ENCODE results near the gene ZNF835. TPM values are rescaled to one million over a fixed set of nuclear protein-coding genes. Genes with fewer than 3 reads are reported as not detected.
"Not testable (repeated sequence)": the region's sequence is repeated elsewhere in the genome, so short reads cannot be mapped to it uniquely, and the experiment has no call there.

ZNF835 gene
- polyA plus RNA-seq, 2 of the 4 experiments (the other 2 are of a cell fraction), result not detected

DNA sequence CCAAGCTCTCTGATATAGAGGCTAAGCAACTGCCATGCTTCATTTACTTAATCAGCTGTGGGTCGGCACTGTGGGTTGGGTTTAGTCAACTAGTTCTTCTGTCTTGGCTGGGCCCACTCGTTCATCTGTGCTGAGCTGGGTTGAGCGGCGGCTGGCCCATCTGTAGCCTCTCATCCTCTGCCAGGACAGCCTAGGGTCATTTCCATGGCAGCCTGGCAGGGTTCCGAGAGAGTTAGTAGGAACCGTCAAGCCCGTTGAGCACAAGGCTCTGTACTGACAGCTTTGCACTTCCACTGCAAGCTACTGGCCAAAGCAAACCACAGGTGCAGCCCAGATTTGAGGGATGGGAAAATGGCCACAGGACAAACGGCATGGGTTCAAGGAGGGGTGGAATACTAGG, 6.6 kb upstream of the ZNF835 start:
- Histone ChIP-seq H3K9me3 (peaks cover 40% of the 10 kb centered on the region), H3K4me3 (no peak overlapping the region), H3K4me2 (no peak overlapping the region), H3K27ac (no peak overlapping the region), H3K4me1 (no peaks in the 10 kb centered on the region)
- ChIA-PET POLR2A (no interaction called here), CTCF (no interaction called here)
- DNase-seq (ENCODE audit: low read depth in 1 of 2, low spot score in 1 of 2) (no peak), ATAC-seq (no peak), FAIRE-seq (no peak)
- TF ChIP-seq CEBPB (IDR thresholded peaks at IDR 0.05) (no peak), RNF2 (IDR thresholded peaks at IDR 0.05; ENCODE audit: borderline replicate concordance, low read depth) (no peak), ZC3H11A (IDR thresholded peaks at IDR 0.05) (no peak), GATA3 (IDR thresholded peaks at IDR 0.05; ENCODE audit: borderline replicate concordance) (no peak), TFCP2L1 (CRISPR knock-in tag; IDR thresholded peaks at IDR 0.05) (no peak), EHMT2 (IDR thresholded peaks at IDR 0.05; ENCODE audit: low read depth) (no peak), HOXB5 (CRISPR knock-in tag; IDR thresholded peaks at IDR 0.05) (no peak)
- TF ChIP-seq, protein P1, sequence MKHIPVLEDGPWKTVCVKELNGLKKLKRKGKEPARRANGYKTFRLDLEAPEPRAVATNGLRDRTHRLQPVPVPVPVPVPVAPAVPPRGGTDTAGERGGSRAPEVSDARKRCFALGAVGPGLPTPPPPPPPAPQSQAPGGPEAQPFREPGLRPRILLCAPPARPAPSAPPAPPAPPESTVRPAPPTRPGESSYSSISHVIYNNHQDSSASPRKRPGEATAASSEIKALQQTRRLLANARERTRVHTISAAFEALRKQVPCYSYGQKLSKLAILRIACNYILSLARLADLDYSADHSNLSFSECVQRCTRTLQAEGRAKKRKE (CRISPR knock-in tag; IDR thresholded peaks at IDR 0.05; ENCODE audit: low read depth), result no peak
- TF ChIP-seq, protein P2, sequence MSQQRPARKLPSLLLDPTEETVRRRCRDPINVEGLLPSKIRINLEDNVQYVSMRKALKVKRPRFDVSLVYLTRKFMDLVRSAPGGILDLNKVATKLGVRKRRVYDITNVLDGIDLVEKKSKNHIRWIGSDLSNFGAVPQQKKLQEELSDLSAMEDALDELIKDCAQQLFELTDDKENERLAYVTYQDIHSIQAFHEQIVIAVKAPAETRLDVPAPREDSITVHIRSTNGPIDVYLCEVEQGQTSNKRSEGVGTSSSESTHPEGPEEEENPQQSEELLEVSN (IDR thresholded peaks at IDR 0.05; ENCODE audit: borderline replicate concordance, low read depth), result no peak
- 24% methylated on average over 8 of the region's 8 CpGs for WGBS (ENCODE audit: missing lambda C conversion rate)

DNA sequence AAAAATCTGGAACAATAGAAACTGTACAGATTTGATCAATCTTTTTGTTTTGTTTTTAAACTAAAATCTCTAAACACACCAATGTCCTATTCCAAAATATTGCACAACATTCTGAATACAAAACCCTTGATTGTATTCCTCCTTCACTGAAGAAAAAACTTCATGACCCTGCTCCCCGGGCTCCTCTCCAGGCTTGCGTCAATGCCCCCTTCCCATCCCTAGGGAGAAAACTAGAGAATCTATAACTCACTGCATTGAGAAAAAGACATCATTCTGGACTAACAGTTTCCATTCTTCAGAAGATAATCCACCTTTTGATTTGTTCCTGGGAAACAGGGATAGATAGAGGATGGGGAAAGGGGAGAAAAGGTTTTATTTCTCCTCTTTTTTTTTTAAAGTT, 1.1 kb upstream of the ZNF835 start:
- H3K27ac ChIP-seq; FAIRE-seq; POLR2A ChIA-PET; CTCF ChIA-PET; H3K4me3 ChIP-seq; DNase-seq (ENCODE audit: low read depth in 1 of 2, low spot score in 1 of 2); H3K4me1 ChIP-seq; ATAC-seq; H3K4me2 ChIP-seq: not testable (repeated sequence)
- H3K9me3 ChIP-seq, result peaks cover 57% of the 10 kb centered on the region
- WGBS (ENCODE audit: missing lambda C conversion rate), result 39% methylated on average over 2 of the region's 2 CpGs

DNA sequence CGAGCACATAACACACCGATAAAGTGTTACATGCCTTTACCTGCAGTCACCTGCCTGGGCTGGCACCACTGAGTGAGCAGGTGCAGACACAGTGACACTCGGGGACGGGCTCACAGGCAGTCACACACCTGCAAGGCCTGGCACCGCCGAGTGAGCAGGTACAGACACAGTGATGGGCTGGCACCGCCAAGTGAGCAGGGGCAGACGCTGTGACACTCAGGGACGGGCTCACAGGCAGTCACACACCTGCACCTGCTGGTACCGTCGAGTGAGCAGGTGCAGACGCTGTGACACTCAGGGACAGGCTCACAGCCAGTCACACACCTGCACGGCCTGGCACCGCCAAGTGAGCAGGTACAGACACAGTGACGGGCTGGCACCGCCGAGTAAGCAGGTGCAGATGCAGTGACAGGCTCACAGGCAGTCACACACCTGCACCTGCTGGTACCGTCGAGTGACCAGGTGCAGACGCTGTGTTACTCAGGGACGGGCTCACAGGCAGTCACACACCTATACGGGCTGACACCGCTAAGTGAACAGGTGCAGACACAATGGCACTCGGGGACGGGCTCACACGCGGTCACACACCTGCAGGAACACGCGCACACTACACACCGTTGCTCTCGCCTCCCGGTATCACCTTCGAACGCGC, 470 bp downstream of the ZNF835 start:
- DNase-seq (ENCODE audit: low read depth in 1 of 2, low spot score in 1 of 2) (no peak), ATAC-seq (no peak), FAIRE-seq (no peak)
- H3K4me3 ChIP-seq, result no peak overlapping the region
- ChIA-PET POLR2A (no interaction called here), CTCF (no interaction called here)
- no peak overlapping the region for H3K4me2 ChIP-seq
- H3K27ac ChIP-seq, result no peak overlapping the region
- TF ChIP-seq MYC (IDR thresholded peaks at IDR 0.05; ENCODE audit: borderline replicate concordance, low read length), result no peak
- TF ChIP-seq ZFP36 (IDR thresholded peaks at IDR 0.05; ENCODE audit: borderline replicate concordance, partially characterized antibody), result no peak
- TF ChIP-seq, protein P3, sequence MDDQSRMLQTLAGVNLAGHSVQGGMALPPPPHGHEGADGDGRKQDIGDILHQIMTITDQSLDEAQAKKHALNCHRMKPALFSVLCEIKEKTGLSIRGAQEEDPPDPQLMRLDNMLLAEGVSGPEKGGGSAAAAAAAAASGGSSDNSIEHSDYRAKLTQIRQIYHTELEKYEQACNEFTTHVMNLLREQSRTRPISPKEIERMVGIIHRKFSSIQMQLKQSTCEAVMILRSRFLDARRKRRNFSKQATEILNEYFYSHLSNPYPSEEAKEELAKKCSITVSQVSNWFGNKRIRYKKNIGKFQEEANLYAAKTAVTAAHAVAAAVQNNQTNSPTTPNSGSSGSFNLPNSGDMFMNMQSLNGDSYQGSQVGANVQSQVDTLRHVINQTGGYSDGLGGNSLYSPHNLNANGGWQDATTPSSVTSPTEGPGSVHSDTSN (IDR thresholded peaks at IDR 0.05), result no peak
- no peak for TF ChIP-seq CBX8 (IDR thresholded peaks at IDR 0.05)
- TF ChIP-seq, protein P4, sequence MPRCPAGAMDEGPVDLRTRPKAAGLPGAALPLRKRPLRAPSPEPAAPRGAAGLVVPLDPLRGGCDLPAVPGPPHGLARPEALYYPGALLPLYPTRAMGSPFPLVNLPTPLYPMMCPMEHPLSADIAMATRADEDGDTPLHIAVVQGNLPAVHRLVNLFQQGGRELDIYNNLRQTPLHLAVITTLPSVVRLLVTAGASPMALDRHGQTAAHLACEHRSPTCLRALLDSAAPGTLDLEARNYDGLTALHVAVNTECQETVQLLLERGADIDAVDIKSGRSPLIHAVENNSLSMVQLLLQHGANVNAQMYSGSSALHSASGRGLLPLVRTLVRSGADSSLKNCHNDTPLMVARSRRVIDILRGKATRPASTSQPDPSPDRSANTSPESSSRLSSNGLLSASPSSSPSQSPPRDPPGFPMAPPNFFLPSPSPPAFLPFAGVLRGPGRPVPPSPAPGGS (IDR thresholded peaks at IDR 0.05), result no peak
- no peak for TF ChIP-seq HDAC2 (IDR thresholded peaks at IDR 0.05)
- no peak for TF ChIP-seq SREBF2 (IDR thresholded peaks at IDR 0.05)
- TF ChIP-seq EP300 (IDR thresholded peaks at IDR 0.05), result no peak
- no peak for TF ChIP-seq RNF2 (IDR thresholded peaks at IDR 0.05; ENCODE audit: borderline replicate concordance, low read depth)
- TF ChIP-seq JUN (IDR thresholded peaks at IDR 0.05), result no peak
- TF ChIP-seq, protein P5, sequence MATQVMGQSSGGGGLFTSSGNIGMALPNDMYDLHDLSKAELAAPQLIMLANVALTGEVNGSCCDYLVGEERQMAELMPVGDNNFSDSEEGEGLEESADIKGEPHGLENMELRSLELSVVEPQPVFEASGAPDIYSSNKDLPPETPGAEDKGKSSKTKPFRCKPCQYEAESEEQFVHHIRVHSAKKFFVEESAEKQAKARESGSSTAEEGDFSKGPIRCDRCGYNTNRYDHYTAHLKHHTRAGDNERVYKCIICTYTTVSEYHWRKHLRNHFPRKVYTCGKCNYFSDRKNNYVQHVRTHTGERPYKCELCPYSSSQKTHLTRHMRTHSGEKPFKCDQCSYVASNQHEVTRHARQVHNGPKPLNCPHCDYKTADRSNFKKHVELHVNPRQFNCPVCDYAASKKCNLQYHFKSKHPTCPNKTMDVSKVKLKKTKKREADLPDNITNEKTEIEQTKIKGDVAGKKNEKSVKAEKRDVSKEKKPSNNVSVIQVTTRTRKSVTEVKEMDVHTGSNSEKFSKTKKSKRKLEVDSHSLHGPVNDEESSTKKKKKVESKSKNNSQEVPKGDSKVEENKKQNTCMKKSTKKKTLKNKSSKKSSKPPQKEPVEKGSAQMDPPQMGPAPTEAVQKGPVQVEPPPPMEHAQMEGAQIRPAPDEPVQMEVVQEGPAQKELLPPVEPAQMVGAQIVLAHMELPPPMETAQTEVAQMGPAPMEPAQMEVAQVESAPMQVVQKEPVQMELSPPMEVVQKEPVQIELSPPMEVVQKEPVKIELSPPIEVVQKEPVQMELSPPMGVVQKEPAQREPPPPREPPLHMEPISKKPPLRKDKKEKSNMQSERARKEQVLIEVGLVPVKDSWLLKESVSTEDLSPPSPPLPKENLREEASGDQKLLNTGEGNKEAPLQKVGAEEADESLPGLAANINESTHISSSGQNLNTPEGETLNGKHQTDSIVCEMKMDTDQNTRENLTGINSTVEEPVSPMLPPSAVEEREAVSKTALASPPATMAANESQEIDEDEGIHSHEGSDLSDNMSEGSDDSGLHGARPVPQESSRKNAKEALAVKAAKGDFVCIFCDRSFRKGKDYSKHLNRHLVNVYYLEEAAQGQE (IDR thresholded peaks at IDR 0.05), result no peak
- no peak for TF ChIP-seq HOXA7 (CRISPR knock-in tag; IDR thresholded peaks at IDR 0.05)
- TF ChIP-seq ZC3H11A (IDR thresholded peaks at IDR 0.05), result no peak
- TF ChIP-seq MAZ (IDR thresholded peaks at IDR 0.05; ENCODE audit: borderline replicate concordance, low read depth, low read length), result no peak
- H3K9me3 ChIP-seq, result peaks cover 60% of the 10 kb centered on the region
- H3K4me1 ChIP-seq, result no peaks in the 10 kb centered on the region
- WGBS (ENCODE audit: missing lambda C conversion rate), result 64% methylated on average over 23 of the region's 35 CpGs
